GM12878 (cell line): ENCODE measurements around the gene MBD3L2B. TPM values are rescaled to one million over a fixed set of nuclear protein-coding genes. Genes with fewer than 3 reads are reported as not detected.

ENCODE experiments used
- ATAC-seq: fragments of 200-7000 bp; cut with Tn5 transposase; 3 replicates; pipeline ENCODE4 v1.9.1; 2020; ENCODE audit warnings: mild to moderate bottlenecking, moderate library complexity
- BruUV-seq: library from RNA; stranded (reverse); fragments of 400-500 nt; replicated peaks from 2 replicates; lab custom pipeline; 2021; lab: Mats Ljungman, UMichigan
- CTCF ChIA-PET: fragments of 300-600 bp; sonication (Branson Sonifier 250); formaldehyde crosslinking; extraction: SDS; loops from one replicate; lab custom pipeline; 2021; ENCODE audit warnings: inconsistent platforms; lab: Yijun Ruan, JAX
- POLR2A ChIA-PET: fragments of 350-600 bp; formaldehyde crosslinking; extraction: SDS; loops from one replicate; lab custom pipeline; 2021; ENCODE audit warnings: inconsistent platforms; lab: Charles Lee
- RAD21 ChIA-PET: fragments of 300-600 bp; sonication (Branson Sonifier 250); formaldehyde crosslinking; loops from one replicate; lab custom pipeline; 2023; ENCODE audit warnings: antibody characterized with exemption; ENCODE audit not compliant: unreplicated experiment; lab: Charles Lee
- SMC1A ChIA-PET: fragments of 300-600 bp; sonication (Branson Sonifier 250); formaldehyde crosslinking; loops from one replicate; lab custom pipeline; 2023; ENCODE audit not compliant: unreplicated experiment, uncharacterized antibody; lab: Charles Lee
- DNase-seq: peaks from one replicate; pipeline ENCODE4 v3.0.0-alpha.2; 2011; ENCODE audit warnings: low read depth, low spot score
- FAIRE-seq: peaks from 3 replicates; lab custom pipeline; 2011; peaks lifted over from hg19 to GRCh38; lab: Jason Lieb, UNC
- H2AFZ ChIP-seq: 2 replicates; pipeline ENCODE4 v1.6.0; 2011; ENCODE audit warnings: low read depth, low read length, control low read depth; ENCODE audit not compliant: control insufficient read depth
- H3K27ac ChIP-seq: 2 replicates; pipeline ENCODE4 v1.5.1; 2011; ENCODE audit warnings: control low read depth; ENCODE audit not compliant: control insufficient read depth, insufficient read depth
- H3K27me3 ChIP-seq, 2 experiments: replicated peaks in 1 of 2; 2 replicates each; pipeline versions ENCODE4 v1.6.0 to v1.6.1; 2011; ENCODE audit warnings: low read length in 1 of 2; ENCODE audit not compliant: control insufficient read depth in 2 of 2, insufficient read depth in 2 of 2
- H3K36me3 ChIP-seq, 2 experiments: 2 replicates each; pipeline ENCODE4 v1.5.1; 2011; ENCODE audit warnings: low read length in 1 of 2; ENCODE audit not compliant: control insufficient read depth in 2 of 2, insufficient read depth in 2 of 2
- H3K4me1 ChIP-seq: 2 replicates; pipeline ENCODE4 v1.6.1; 2011; ENCODE audit warnings: mild to moderate bottlenecking, low read length, moderate library complexity, mixed read lengths; ENCODE audit not compliant: control insufficient read depth, insufficient read depth
- H3K4me2 ChIP-seq: 2 replicates; pipeline ENCODE4 v1.6.0; 2011; ENCODE audit warnings: control low read depth; ENCODE audit not compliant: control insufficient read depth, insufficient read depth
- H3K4me3 ChIP-seq: fragments of 200-600 bp; sonication (generic); 2 replicates; pipeline ENCODE4 v1.5.1; 2016
- H3K79me2 ChIP-seq: 2 replicates; pipeline ENCODE4 v1.6.0; 2011; ENCODE audit warnings: low read length; ENCODE audit not compliant: control insufficient read depth, insufficient read depth
- H3K9ac ChIP-seq: 2 replicates; pipeline ENCODE4 v1.8.0; 2011; ENCODE audit warnings: low read length, control low read depth, mixed read lengths; ENCODE audit not compliant: control insufficient read depth, insufficient read depth
- H3K9me3 ChIP-seq: replicated peaks from 3 replicates; pipeline ENCODE4 v1.5.1; 2011; ENCODE audit warnings: mild to moderate bottlenecking, low read length; ENCODE audit not compliant: control insufficient read depth, insufficient read depth
- H4K20me1 ChIP-seq: 2 replicates; pipeline ENCODE4 v1.6.0; 2011; ENCODE audit not compliant: control insufficient read depth, insufficient read depth
- BMI1 ChIP-seq: fragments of 450-650 bp; IDR thresholded peaks from 2 replicates; pipeline ENCODE4 v1.6.1; 2016; ENCODE audit warnings: mild to moderate bottlenecking, moderate library complexity, borderline replicate concordance
- DPF2 ChIP-seq: fragments of 450-650 bp; IDR thresholded peaks from 2 replicates; pipeline ENCODE4 v1.6.1; 2017; ENCODE audit warnings: mild to moderate bottlenecking
- ETV6 ChIP-seq, 2 experiments: fragments of 450-650 bp in 1 of 2; IDR thresholded peaks in 1 of 2; conservative IDR thresholded peaks in 1 of 2; 2 replicates each; pipeline ENCODE4 v1.6.1; 2014; ENCODE audit warnings: antibody characterized with exemption in 1 of 2, borderline replicate concordance in 1 of 2, low read depth in 1 of 2, mild to moderate bottlenecking in 1 of 2, moderate library complexity in 1 of 2
- FOS ChIP-seq: IDR thresholded peaks from 3 replicates; pipeline ENCODE4 v1.6.1; 2011; ENCODE audit warnings: borderline replicate concordance; ENCODE audit not compliant: insufficient read length; ENCODE audit errors: extremely low read depth
- GABPA ChIP-seq: IDR thresholded peaks from 2 replicates; pipeline ENCODE4 v1.6.1; 2014; ENCODE audit warnings: antibody characterized with exemption, low read depth, mild to moderate bottlenecking, inconsistent platforms
- HCFC1 ChIP-seq: fragments of 150-350 bp; IDR thresholded peaks from 2 replicates; pipeline ENCODE4 v1.6.1; 2014; ENCODE audit warnings: low read length
- IRF4 ChIP-seq: IDR thresholded peaks from 2 replicates; pipeline ENCODE4 v1.6.1; 2011; ENCODE audit warnings: low read depth, low read length
- IRF5 ChIP-seq: fragments of 450-650 bp; IDR thresholded peaks from 2 replicates; pipeline ENCODE4 v1.6.1; 2017; ENCODE audit warnings: borderline replicate concordance
- JUNB ChIP-seq: IDR thresholded peaks from 2 replicates; pipeline ENCODE4 v1.6.1; 2016; ENCODE audit warnings: antibody characterized with exemption, mild to moderate bottlenecking
- LARP7 ChIP-seq: fragments of 450-650 bp; IDR thresholded peaks from 2 replicates; pipeline ENCODE4 v1.6.1; 2017; ENCODE audit warnings: mild to moderate bottlenecking
- MEF2B ChIP-seq: fragments of 450-650 bp; IDR thresholded peaks from 2 replicates; pipeline ENCODE4 v1.6.1; 2018; ENCODE audit warnings: mild to moderate bottlenecking, moderate library complexity; ENCODE audit not compliant: partially characterized antibody, poor library complexity, severe bottlenecking
- MTA3 ChIP-seq: IDR thresholded peaks from 2 replicates; pipeline ENCODE4 v1.6.1; 2012; ENCODE audit warnings: low read length, inconsistent platforms, borderline replicate concordance
- RB1 ChIP-seq: fragments of 450-650 bp; formaldehyde crosslinking; IDR thresholded peaks from 2 replicates; pipeline ENCODE4 v1.6.1; 2017; ENCODE audit warnings: mild to moderate bottlenecking, borderline replicate concordance
- SMC3 ChIP-seq: IDR thresholded peaks from 2 replicates; pipeline ENCODE4 v1.6.1; 2011; ENCODE audit warnings: low read length, improper control_type of control experiment, borderline replicate concordance
- WRNIP1 ChIP-seq: IDR thresholded peaks from 2 replicates; pipeline ENCODE4 v1.6.1; 2011; ENCODE audit warnings: low read depth, low read length, improper control_type of control experiment, borderline replicate concordance
- ZBTB40 ChIP-seq: fragments of 450-650 bp; IDR thresholded peaks from 2 replicates; pipeline ENCODE4 v1.6.1; 2016; ENCODE audit warnings: mild to moderate bottlenecking, moderate library complexity, borderline replicate concordance
- WGBS: methylation state at CpG from one replicate; pipeline ENCODE4 v1.1.6; 2016; ENCODE audit warnings: low lambda C conversion rate; ENCODE audit not compliant: insufficient replicate concordance, insufficient coverage; ENCODE audit errors: missing lambda C conversion rate; 5-methylcytosine and 5-hydroxymethylcytosine counted together
- in situ Hi-C: fragments of 300-500 bp; cut with MboI; formaldehyde crosslinking; loops from 9 replicates; pipeline ENCODE4 v1.14.3; 2018; ENCODE audit warnings: mixed read lengths
- intact Hi-C: fragments of 100-400 bp; cut with micrococcal nuclease; formaldehyde crosslinking; loops from one replicate; pipeline ENCODE4 v1.14.2; 2022; ENCODE audit not compliant: unreplicated experiment
- polyA plus RNA-seq, 11 experiments: library from polyadenylated mRNA; depleted of rRNA in 4 of 11; unstranded in 6 of 11; stranded (reverse) in 5 of 11; fragments of >200 nt; fragmentation: Nextera tagmentation in 4 of 11; fragmentation: Illumina TruSeq in 1 of 11; extraction: Ambion mirVana in 4 of 11; extraction: Trizol in 1 of 11; gene quantifications; 1 replicate in 1 of 11; 2 replicates in 10 of 11; pipeline versions ENCODE4 v1.2.1 to v1.2.3, GENCODE V29; 2011 to 2016; ENCODE audit warnings: inconsistent platforms in 2 of 11, missing spikeins in 2 of 11, low read depth in 1 of 11
- total RNA-seq, 4 experiments: library from RNA; depleted of rRNA in 3 of 4; stranded (reverse); fragments of >200 nt in 3 of 4; fragmentation: Illumina TruSeq in 1 of 4; extraction: Trizol in 1 of 4; gene quantifications; 2 replicates each; pipeline versions ENCODE4 v1.2.1 to v1.2.3, GENCODE V29; 2013 to 2021

MBD3L2B gene
- total and polyA plus RNA-seq, 10 of the 15 experiments (the other 5 are each of a cell fraction or from before 2014, with no cell fraction given), result 0.10 TPM; not detected in 9

- H2AFZ ChIP-seq, result no peak overlapping the region
- 30% methylated on average over 12 of the region's 12 CpGs for WGBS
- ChIA-PET RAD21 (interaction anchor here (1.4 to 2.8 kb wide), 3 partner anchors 13 to 58 kb away, joined by 4 to 9 read pairs (median 5); partner anchors contain the start of gene ZNF557), POLR2A (interaction anchor here (0.6 to 1.6 kb wide), 2 partner anchors 14 to 34 kb away, joined by 5 read pairs; no protein-coding TSS in a partner anchor), SMC1A (interaction anchor here (1.2 kb wide), 1 partner anchor 11 kb away, joined by 6 read pairs; no protein-coding TSS in a partner anchor), CTCF (interaction anchor here (0.5 to 1.9 kb wide), 3 partner anchors 13 to 204 kb away, joined by 3 to 7 read pairs (median 4); no protein-coding TSS in a partner anchor)
- H3K79me2 ChIP-seq, result no peaks in the 10 kb centered on the region
- no peak overlapping the region for H3K9ac ChIP-seq
- H4K20me1 ChIP-seq, result no peaks in the 10 kb centered on the region
- H3K4me3 ChIP-seq, result no peak overlapping the region
- in situ Hi-C loops, result loop anchor here (5.0 kb wide), 1 partner anchor 66 kb away; no protein-coding TSS in a partner anchor
- peak; percentile 81 for ATAC-seq
- FAIRE-seq, result peak; percentile 18
- intact Hi-C loops, result no loop called here
- TSS peak; percentile 68 for BruUV-seq
- H3K9me3 ChIP-seq, result no peaks in the 10 kb centered on the region; the same call in 1 of the 3 replicates
- peak overlapping the region; percentile 30; the same call in 1 of the 2 replicates for H3K4me2 ChIP-seq
- no peak for DNase-seq
- no peaks in the 10 kb centered on the region for H3K27me3 ChIP-seq
- peaks cover 16% of the 10 kb centered on the region for H3K4me1 ChIP-seq
- H3K36me3 ChIP-seq, result no peaks in the 10 kb centered on the region
- H3K27ac ChIP-seq, result peak overlapping the region; percentile 60
- TF ChIP-seq DPF2, result peak; percentile 59; the same call in 1 of the 2 replicates
- no peak for TF ChIP-seq WRNIP1
- no peak for TF ChIP-seq FOS
- TF ChIP-seq SMC3, result no peak
- no peak for TF ChIP-seq HCFC1
- TF ChIP-seq ZBTB40, result no peak; the same call in 1 of the 2 replicates
- TF ChIP-seq RB1, result no peak
- no peak for TF ChIP-seq MTA3
- no peak for TF ChIP-seq ETV6 (conservative IDR thresholded peaks at IDR 0.05 in 1 of 2, IDR thresholded peaks at IDR 0.05 in 1 of 2; ENCODE audit: borderline replicate concordance in 1 of 2, low read depth in 1 of 2)
- TF ChIP-seq LARP7, result no peak
- TF ChIP-seq GABPA, result no peak
- TF ChIP-seq BMI1, result no peak; the same call in 1 of the 2 replicates
- no peak for TF ChIP-seq JUNB
- no peak for TF ChIP-seq IRF5
- TF ChIP-seq MEF2B, result peak; percentile 29
- no peak for TF ChIP-seq IRF4
These were observed 10.3 kb downstream of the MBD3L2B start for GRCh38 chr19:7010722-7011593.
